ENCODE measurements around the gene BARHL1.

The BARHL1 gene

GRCh38 chr9:132586830-132587591 lies 4.6 kb downstream of the BARHL1 start:
- TF ChIP-seq ZBTB7A (tag by site-specific recombination; IDR thresholded peaks at IDR 0.05; ENCODE audit: low read depth) (no peak), KLF7 (tag by site-specific recombination; IDR thresholded peaks at IDR 0.05; ENCODE audit: borderline replicate concordance) (no peak), EGR2 (tag by site-specific recombination; IDR thresholded peaks at IDR 0.05; ENCODE audit: low read depth) (no peak), ZBTB21 (tag by site-specific recombination; IDR thresholded peaks at IDR 0.05) (no peak)
- POLR2A ChIA-PET = no interaction called here
- no peaks in the 10 kb centered on the region for H3K4me1 ChIP-seq (ENCODE audit: control insufficient read depth, insufficient read depth, low read length)
- CTCF ChIA-PET = interaction anchor here (0.8 kb wide), 1 partner anchor 174 kb away, joined by 5 read pairs; no protein-coding TSS in a partner anchor
- H3K27ac ChIP-seq (ENCODE audit: extremely low read depth, low read depth, low read length) = no peak overlapping the region
- H3K4me3 ChIP-seq (ENCODE audit: low read depth, low read length) = no peak overlapping the region
- no peaks in the 10 kb centered on the region for H3K9me3 ChIP-seq (ENCODE audit: control insufficient read depth, insufficient read depth, low read depth, low read length)
- no peaks in the 10 kb centered on the region for H3K36me3 ChIP-seq (ENCODE audit: control insufficient read depth in 2 of 2, insufficient read depth in 1 of 2, low read length in 2 of 2)

- H3K4me1 ChIP-seq (ENCODE audit: control insufficient read depth, insufficient read depth, low read length) = no peaks in the 10 kb centered on the region
- TF ChIP-seq SP3 (tag by site-specific recombination; IDR thresholded peaks at IDR 0.05) (no peak), ZNF157 (tag by site-specific recombination; IDR thresholded peaks at IDR 0.05) (no peak), ZNF362 (tag by site-specific recombination; IDR thresholded peaks at IDR 0.05) (no peak), ZFP3 (tag by site-specific recombination; IDR thresholded peaks at IDR 0.05; ENCODE audit: low read depth) (no peak), ZFP69B (tag by site-specific recombination; IDR thresholded peaks at IDR 0.05) (no peak), ZBTB48 (tag by site-specific recombination; IDR thresholded peaks at IDR 0.05) (no peak), TCF7L2 (IDR thresholded peaks at IDR 0.05; ENCODE audit: borderline replicate concordance, low read depth, low read length) (no peak), ZNF76 (tag by site-specific recombination; IDR thresholded peaks at IDR 0.05; ENCODE audit: borderline replicate concordance, low read depth) (no peak), ELK4 (IDR thresholded peaks at IDR 0.05; ENCODE audit: borderline replicate concordance, low read depth, low read length) (no peak), ZNF133 (tag by site-specific recombination; IDR thresholded peaks at IDR 0.05) (no peak), RBAK (tag by site-specific recombination; IDR thresholded peaks at IDR 0.05) (no peak), PBX3 (CRISPR knock-in tag; IDR thresholded peaks at IDR 0.05) (no peak), PRDM10 (tag by site-specific recombination; IDR thresholded peaks at IDR 0.05) (no peak), MEIS1 (CRISPR knock-in tag; IDR thresholded peaks at IDR 0.05; ENCODE audit: borderline replicate concordance) (no peak), ZNF629 (tag by site-specific recombination; IDR thresholded peaks at IDR 0.05) (no peak), WT1 (tag by site-specific recombination; IDR thresholded peaks at IDR 0.05) (no peak), ZNF280D (tag by site-specific recombination; IDR thresholded peaks at IDR 0.05) (no peak), KLF16 (tag by site-specific recombination; IDR thresholded peaks at IDR 0.05) (no peak), TRIM28 (IDR thresholded peaks at IDR 0.05; ENCODE audit: borderline replicate concordance, low read length) (no peak)
- no peak overlapping the region for H3K4me3 ChIP-seq (ENCODE audit: low read depth, low read length)
- CTCF ChIA-PET = interaction anchor here (0.8 kb wide), 1 partner anchor 175 kb away, joined by 5 read pairs; no protein-coding TSS in a partner anchor
- no peak overlapping the region for H3K27ac ChIP-seq (ENCODE audit: extremely low read depth, low read depth, low read length)
- H3K36me3 ChIP-seq (ENCODE audit: control insufficient read depth in 2 of 2, insufficient read depth in 1 of 2, low read length in 2 of 2) = no peaks in the 10 kb centered on the region
- no peaks in the 10 kb centered on the region for H3K9me3 ChIP-seq (ENCODE audit: control insufficient read depth, insufficient read depth, low read depth, low read length)
- POLR2A ChIA-PET = no interaction called here
Measured at GRCh38 chr9:132587592-132587955, 5.2 kb downstream of the BARHL1 start.
